Cardiac muscle cell (in vitro differentiated cells and primary cell): Measurements from ENCODE around the gene PTTG1IP. TPM values are rescaled to one million over a fixed set of nuclear protein-coding genes. Genes with fewer than 3 reads are reported as not detected.

Experiments
- DNase-seq, 2 donors: peaks; one replicate each; pipeline versions ENCODE4 v3.0.0 to v3.0.0-alpha.2; 2010 to 2017; ENCODE audit warnings: low read depth in 1 of 2, low spot score in 1 of 2
- H3K27ac ChIP-seq: fragments of 200-600 bp; sonication (generic); 2 replicates; pipeline ENCODE4 v1.5.1; 2016
- H3K27me3 ChIP-seq: fragments of 200-600 bp; sonication (generic); 2 replicates; pipeline ENCODE4 v1.6.0; 2016; ENCODE audit warnings: control low read depth
- H3K36me3 ChIP-seq: fragments of 200-600 bp; sonication (generic); 2 replicates; pipeline ENCODE4 v1.5.1; 2016; ENCODE audit warnings: control low read depth
- H3K4me1 ChIP-seq: fragments of 200-600 bp; sonication (generic); 2 replicates; pipeline ENCODE4 v1.8.1; 2017; ENCODE audit warnings: low read depth, mild to moderate bottlenecking, mixed run types
- H3K4me3 ChIP-seq: fragments of 200-600 bp; sonication (generic); 2 replicates; pipeline ENCODE4 v1.5.1; 2016; ENCODE audit warnings: mild to moderate bottlenecking
- H3K9me3 ChIP-seq: fragments of 200-600 bp; sonication (generic); 2 replicates; pipeline ENCODE4 v1.5.1; 2017; ENCODE audit warnings: low read depth, mild to moderate bottlenecking, control low read depth
- CTCF ChIP-seq: IDR thresholded peaks from 2 replicates; pipeline ENCODE4 v1.5.1; 2012; ENCODE audit warnings: low read depth, mild to moderate bottlenecking, low read length
- polyA plus RNA-seq: library from polyadenylated mRNA; unstranded; fragments of >200 nt; fragmentation: Nextera tagmentation; extraction: Ambion mirVana; gene quantifications from 2 replicates; pipeline ENCODE4 v1.2.1, GENCODE V29; 2016
- total RNA-seq: library from RNA; depleted of rRNA; stranded (reverse); fragments of >200 nt; gene quantifications from 2 replicates; pipeline ENCODE4 v1.2.3, GENCODE V29; 2016

Gene PTTG1IP
- total and polyA plus RNA-seq, 2 experiments from 2014 or later = 204 to 253 TPM

GRCh38 chr21:44898851-44899767, 25.6 kb upstream of the PTTG1IP start:
- Histone ChIP-seq H3K4me1 (no peaks in the 10 kb centered on the region), H3K27me3 (no peaks in the 10 kb centered on the region), H3K4me3 (no peak overlapping the region), H3K27ac (no peak overlapping the region), H3K9me3 (no peaks in the 10 kb centered on the region), H3K36me3 (no peaks in the 10 kb centered on the region)
- no peak for TF ChIP-seq CTCF
- DNase-seq = no peak

DNA sequence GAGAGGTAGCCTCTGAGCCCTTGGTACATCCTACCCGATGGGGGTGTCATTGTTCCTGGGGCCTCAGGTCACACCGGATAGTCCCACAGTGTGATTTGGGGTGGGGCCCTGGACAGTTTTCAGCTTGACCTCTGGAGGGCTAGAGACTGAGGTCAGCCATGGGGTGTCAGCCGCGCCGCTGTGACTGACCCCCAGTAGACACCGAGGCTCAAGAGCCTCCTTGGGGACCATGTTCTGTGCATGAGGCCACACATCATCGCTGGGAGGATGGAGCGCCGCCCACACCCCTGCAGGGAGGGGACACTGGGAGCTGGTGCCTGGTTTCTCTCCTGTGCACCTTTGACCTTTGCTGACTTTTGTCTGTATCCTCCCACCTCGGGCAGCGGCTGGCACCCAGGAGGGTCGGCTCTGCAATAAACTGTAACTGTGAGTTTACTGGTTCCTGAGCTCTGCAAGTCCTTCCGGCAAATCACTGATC, 24.6 kb upstream of the PTTG1IP start:
- Histone ChIP-seq H3K27me3 (no peaks in the 10 kb centered on the region), H3K4me3 (no peak overlapping the region), H3K9me3 (no peaks in the 10 kb centered on the region), H3K27ac (no peak overlapping the region), H3K4me1 (no peaks in the 10 kb centered on the region), H3K36me3 (no peaks in the 10 kb centered on the region)
- TF ChIP-seq CTCF = no peak
- no peak for DNase-seq

- Histone ChIP-seq H3K36me3 (no peaks in the 10 kb centered on the region), H3K27ac (no peak overlapping the region), H3K9me3 (no peaks in the 10 kb centered on the region), H3K4me1 (no peaks in the 10 kb centered on the region), H3K4me3 (no peak overlapping the region), H3K27me3 (no peaks in the 10 kb centered on the region)
- TF ChIP-seq CTCF = no peak
- no peak for DNase-seq
Measured at GRCh38 chr21:44897326-44898010, 24.0 kb upstream of the PTTG1IP start.

GRCh38 chr21:44896561-44897286, 23.2 kb upstream of the PTTG1IP start:
- H3K27ac ChIP-seq = no peak overlapping the region
- no peaks in the 10 kb centered on the region for H3K9me3 ChIP-seq
- no peaks in the 10 kb centered on the region for H3K27me3 ChIP-seq
- DNase-seq = no peak
- H3K4me3 ChIP-seq = no peak overlapping the region
- no peaks in the 10 kb centered on the region for H3K4me1 ChIP-seq
- TF ChIP-seq CTCF = no peak
- H3K36me3 ChIP-seq = no peaks in the 10 kb centered on the region

- no peak for DNase-seq
- Histone ChIP-seq H3K4me1 (no peaks in the 10 kb centered on the region), H3K9me3 (no peaks in the 10 kb centered on the region), H3K27ac (no peak overlapping the region), H3K36me3 (no peaks in the 10 kb centered on the region), H3K27me3 (no peaks in the 10 kb centered on the region), H3K4me3 (no peak overlapping the region)
- no peak for TF ChIP-seq CTCF
Measured at GRCh38 chr21:44895859-44896258, 22.4 kb upstream of the PTTG1IP start.
